Activated naive CD4-positive, alpha-beta T cell treated with anti-CD3 and anti-CD28 coated beads, Interleukin-2, amount 10 ng/mL, durations not matched to agents 7 days and 5 days (primary cell): ENCODE data around the gene ATF7IP.

Experiments used
- CTCF ChIA-PET: fragments of 350-600 bp; sonication (Branson Sonifier 250); formaldehyde crosslinking; loops from one replicate; lab custom pipeline; 2021; ENCODE audit warnings: antibody characterized with exemption; lab: Charles Lee
- DNase-seq: peaks from one replicate; pipeline ENCODE4 v3.0.0-alpha.2; 2020
- H3K27ac Mint-ChIP-seq: one replicate; pipeline ENCODE4 v1.8.0; 2021; ENCODE audit warnings: mild to moderate bottlenecking, moderate library complexity, mixed read lengths
- H3K27me3 Mint-ChIP-seq: one replicate; pipeline ENCODE4 v1.8.0; 2021; ENCODE audit warnings: mild to moderate bottlenecking, mixed read lengths
- H3K36me3 Mint-ChIP-seq: one replicate; pipeline ENCODE4 v1.8.0; 2021; ENCODE audit warnings: mixed read lengths
- H3K4me1 Mint-ChIP-seq: one replicate; pipeline ENCODE4 v1.8.0; 2021; ENCODE audit warnings: mixed read lengths
- H3K4me3 Mint-ChIP-seq: one replicate; pipeline ENCODE4 v1.8.0; 2021; ENCODE audit warnings: mild to moderate bottlenecking, moderate library complexity, mixed read lengths
- H3K9me3 Mint-ChIP-seq: one replicate; pipeline ENCODE4 v1.8.0; 2021; ENCODE audit warnings: mixed read lengths

The ATF7IP gene

GRCh38 chr12:14410177-14410576 is 44.7 kb downstream of the ATF7IP start:
- CTCF ChIA-PET = interaction anchor here (1.0 kb wide), 1 partner anchor 38 kb away, joined by 3 read pairs; no protein-coding TSS in a partner anchor
- Mint-ChIP-seq H3K36me3 (peaks cover 39% of the 10 kb centered on the region), H3K4me3 (no peak overlapping the region), H3K4me1 (peaks cover 51% of the 10 kb centered on the region), H3K27ac (no peak overlapping the region), H3K27me3 (no peaks in the 10 kb centered on the region), H3K9me3 (peaks cover 14% of the 10 kb centered on the region)
- no peak for DNase-seq

DNA sequence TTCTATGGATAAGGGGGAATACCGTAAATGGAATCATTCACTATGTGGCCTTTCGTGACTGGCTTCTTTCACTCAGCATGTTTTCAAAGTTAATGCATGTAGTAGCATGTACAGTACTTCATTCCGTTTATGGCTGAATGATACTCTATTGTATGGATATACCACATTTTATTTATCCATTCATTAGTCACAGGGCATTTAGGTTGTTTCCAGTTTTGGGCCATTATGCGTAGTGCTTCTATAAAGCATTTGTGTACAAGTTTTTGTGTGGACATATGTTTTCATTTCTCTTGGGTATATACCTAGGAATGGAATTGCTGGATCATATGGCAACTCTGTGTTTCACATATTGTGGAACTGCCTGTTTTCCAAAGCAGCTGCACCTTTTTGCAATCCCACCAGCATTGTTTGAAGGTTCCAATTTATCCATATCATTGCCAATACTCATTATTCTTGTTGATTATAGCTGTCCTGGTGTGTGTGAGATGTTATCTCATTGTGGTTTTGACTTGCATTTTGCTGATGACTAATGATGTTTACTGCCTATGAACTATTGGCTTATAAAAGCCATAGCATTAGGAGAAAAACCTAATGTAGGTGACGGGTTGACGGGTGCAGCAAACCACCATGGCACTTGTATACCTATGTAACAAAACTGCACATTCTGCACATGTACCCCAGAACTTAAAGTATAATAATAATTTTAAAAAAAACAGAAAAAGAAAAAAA is 45.5 kb downstream of the ATF7IP start:
- DNase-seq = peak; percentile 36
- CTCF ChIA-PET = interaction anchor here (0.8 to 1.0 kb wide), 2 partner anchors 7 to 39 kb away, joined by 3 read pairs; no protein-coding TSS in a partner anchor
- Mint-ChIP-seq H3K27me3 (no peaks in the 10 kb centered on the region), H3K4me3 (no peak overlapping the region), H3K9me3 (peaks cover 11% of the 10 kb centered on the region), H3K36me3 (peaks cover 34% of the 10 kb centered on the region), H3K4me1 (peaks cover 50% of the 10 kb centered on the region), H3K27ac (peak overlapping the region; percentile 13)

GRCh38 chr12:14416658-14417057 is 51.2 kb downstream of the ATF7IP start:
- peaks cover 36% of the 10 kb centered on the region for H3K36me3 Mint-ChIP-seq
- CTCF ChIA-PET = interaction anchor here (0.7 to 3.0 kb wide), 8 partner anchors 14 to 179 kb away, joined by 3 to 17 read pairs (median 11); partner anchors contain the start of gene ATF7IP
- H3K9me3 Mint-ChIP-seq = peaks cover 22% of the 10 kb centered on the region
- peaks cover 59% of the 10 kb centered on the region for H3K4me1 Mint-ChIP-seq
- peak overlapping the region; percentile 73 for H3K27ac Mint-ChIP-seq
- H3K4me3 Mint-ChIP-seq = no peak overlapping the region
- DNase-seq = peak; percentile 47
- H3K27me3 Mint-ChIP-seq = no peaks in the 10 kb centered on the region

- peaks cover 30% of the 10 kb centered on the region for H3K9me3 Mint-ChIP-seq
- CTCF ChIA-PET = interaction anchor here (0.5 to 3.0 kb wide), 9 partner anchors 31 to 200 kb away, joined by 3 to 17 read pairs (median 6); partner anchors contain the start of gene ATF7IP
- peak overlapping the region; percentile 67 for H3K4me3 Mint-ChIP-seq
- H3K27ac Mint-ChIP-seq = peak overlapping the region; percentile 92
- peak; percentile 84 for DNase-seq
- H3K4me1 Mint-ChIP-seq = peaks cover 55% of the 10 kb centered on the region
- no peaks in the 10 kb centered on the region for H3K27me3 Mint-ChIP-seq
- H3K36me3 Mint-ChIP-seq = peaks cover 39% of the 10 kb centered on the region
Observed at GRCh38 chr12:14417715-14418114, 52.2 kb downstream of the ATF7IP start.

GRCh38 chr12:14418451-14418890 is 53.0 kb downstream of the ATF7IP start:
- no peak for DNase-seq
- Mint-ChIP-seq H3K36me3 (peaks cover 41% of the 10 kb centered on the region), H3K9me3 (peaks cover 32% of the 10 kb centered on the region), H3K4me3 (peak overlapping the region; percentile 35), H3K27ac (peak overlapping the region; percentile 82), H3K4me1 (peaks cover 52% of the 10 kb centered on the region), H3K27me3 (no peaks in the 10 kb centered on the region)
- CTCF ChIA-PET = interaction anchor here (0.9 to 3.0 kb wide), 8 partner anchors 32 to 180 kb away, joined by 3 to 17 read pairs (median 9); partner anchors contain the start of gene ATF7IP

DNA sequence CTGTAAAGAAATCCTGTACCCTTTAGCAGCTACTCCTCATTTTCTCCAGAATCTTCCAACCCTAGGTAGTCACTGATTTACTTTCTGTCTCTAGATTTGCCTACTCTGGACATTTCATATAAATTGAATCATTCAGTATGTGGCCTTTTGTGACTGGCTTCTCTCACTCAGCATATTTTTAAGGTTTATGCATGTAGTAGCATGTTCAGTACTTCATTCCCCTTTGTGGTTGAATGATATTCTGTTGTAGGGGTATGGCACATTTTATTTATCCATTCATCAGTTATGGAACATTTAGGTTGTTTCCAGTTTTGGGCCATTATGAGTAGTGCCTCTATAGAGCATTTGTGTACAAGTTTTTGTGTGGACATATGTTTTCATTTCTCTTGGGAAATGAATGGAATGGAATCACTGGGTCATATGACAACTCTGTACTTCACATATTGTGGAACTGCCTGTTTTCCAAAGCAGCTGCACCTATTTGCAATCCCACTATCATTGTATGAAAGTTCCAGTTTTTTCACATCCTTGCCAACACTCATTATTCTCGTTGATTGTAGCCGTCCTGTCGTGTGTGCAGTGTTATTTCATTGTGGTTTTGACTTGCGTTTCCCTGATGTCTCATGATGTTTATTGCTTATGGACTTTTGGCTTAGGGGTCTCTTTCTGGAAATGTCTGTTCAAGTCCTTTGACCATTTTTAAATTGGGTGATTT is 57.2 kb downstream of the ATF7IP start:
- CTCF ChIA-PET = interaction anchor here (2.1 to 4.1 kb wide), 2 partner anchors 31 to 184 kb away, joined by 5 to 18 read pairs; no protein-coding TSS in a partner anchor
- H3K4me3 Mint-ChIP-seq = no peak overlapping the region
- no peak for DNase-seq
- H3K27me3 Mint-ChIP-seq = no peaks in the 10 kb centered on the region
- H3K27ac Mint-ChIP-seq = no peak overlapping the region
- peaks cover 37% of the 10 kb centered on the region for H3K4me1 Mint-ChIP-seq
- peaks cover 41% of the 10 kb centered on the region for H3K9me3 Mint-ChIP-seq
- peaks cover 67% of the 10 kb centered on the region for H3K36me3 Mint-ChIP-seq

- CTCF ChIA-PET = interaction anchor here (1.2 kb wide), 1 partner anchor 30 kb away, joined by 4 read pairs; no protein-coding TSS in a partner anchor
- peaks cover 42% of the 10 kb centered on the region for H3K4me1 Mint-ChIP-seq
- peaks cover 83% of the 10 kb centered on the region for H3K36me3 Mint-ChIP-seq
- H3K27ac Mint-ChIP-seq = no peak overlapping the region
- H3K4me3 Mint-ChIP-seq = no peak overlapping the region
- no peak for DNase-seq
- peaks cover 45% of the 10 kb centered on the region for H3K9me3 Mint-ChIP-seq
- H3K27me3 Mint-ChIP-seq = no peaks in the 10 kb centered on the region
Observed at GRCh38 chr12:14424545-14424944, 59.1 kb downstream of the ATF7IP start.

DNA sequence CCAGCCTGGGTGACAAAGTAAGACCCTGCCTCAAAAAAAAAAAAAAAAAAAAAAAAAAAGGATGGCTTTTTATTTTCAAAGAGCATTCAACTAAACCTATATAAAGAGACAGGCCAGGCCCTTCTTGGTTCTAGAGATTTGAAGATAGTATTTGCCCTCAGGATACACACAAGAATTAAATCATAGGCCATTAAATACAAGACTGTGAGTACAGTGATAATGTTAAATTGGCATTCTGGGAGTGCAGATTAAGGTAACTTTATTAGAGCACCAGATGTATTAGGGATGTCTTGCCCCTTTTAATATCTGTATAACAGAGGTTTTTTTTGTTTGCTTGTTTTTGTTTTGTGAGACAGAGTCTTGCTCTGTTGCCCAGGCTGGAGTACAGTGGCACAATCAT is 61.3 kb downstream of the ATF7IP start:
- peaks cover 35% of the 10 kb centered on the region for H3K4me1 Mint-ChIP-seq
- H3K27me3 Mint-ChIP-seq = no peaks in the 10 kb centered on the region
- peaks cover 81% of the 10 kb centered on the region for H3K36me3 Mint-ChIP-seq
- DNase-seq = no peak
- peaks cover 37% of the 10 kb centered on the region for H3K9me3 Mint-ChIP-seq
- H3K4me3 Mint-ChIP-seq = no peak overlapping the region
- CTCF ChIA-PET = no interaction called here
- peak overlapping the region; percentile 34 for H3K27ac Mint-ChIP-seq

DNA sequence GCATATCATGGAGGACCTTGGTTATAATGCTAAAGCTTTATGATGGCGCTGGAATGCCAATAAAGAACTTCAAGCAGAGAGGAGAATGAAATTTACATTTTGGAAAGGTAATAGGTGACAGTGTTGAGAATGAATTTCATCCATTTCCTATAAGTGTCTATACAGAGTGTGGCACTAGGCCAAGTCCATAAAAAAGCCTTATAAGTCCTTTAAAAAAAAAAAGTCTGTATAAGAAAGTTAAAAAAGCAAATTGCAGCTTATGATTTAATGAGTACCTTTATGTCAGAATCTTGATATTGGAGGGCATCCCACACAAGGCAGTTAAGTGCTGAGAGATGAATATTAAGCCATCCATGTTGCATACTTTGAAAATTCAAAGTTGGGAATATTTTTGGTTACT is 62.4 kb downstream of the ATF7IP start:
- H3K4me1 Mint-ChIP-seq = peaks cover 36% of the 10 kb centered on the region
- CTCF ChIA-PET = interaction anchor here (0.8 to 1.3 kb wide), 3 partner anchors 15 to 190 kb away, joined by 3 read pairs; partner anchors contain the start of gene ATF7IP
- H3K4me3 Mint-ChIP-seq = no peak overlapping the region

DNA sequence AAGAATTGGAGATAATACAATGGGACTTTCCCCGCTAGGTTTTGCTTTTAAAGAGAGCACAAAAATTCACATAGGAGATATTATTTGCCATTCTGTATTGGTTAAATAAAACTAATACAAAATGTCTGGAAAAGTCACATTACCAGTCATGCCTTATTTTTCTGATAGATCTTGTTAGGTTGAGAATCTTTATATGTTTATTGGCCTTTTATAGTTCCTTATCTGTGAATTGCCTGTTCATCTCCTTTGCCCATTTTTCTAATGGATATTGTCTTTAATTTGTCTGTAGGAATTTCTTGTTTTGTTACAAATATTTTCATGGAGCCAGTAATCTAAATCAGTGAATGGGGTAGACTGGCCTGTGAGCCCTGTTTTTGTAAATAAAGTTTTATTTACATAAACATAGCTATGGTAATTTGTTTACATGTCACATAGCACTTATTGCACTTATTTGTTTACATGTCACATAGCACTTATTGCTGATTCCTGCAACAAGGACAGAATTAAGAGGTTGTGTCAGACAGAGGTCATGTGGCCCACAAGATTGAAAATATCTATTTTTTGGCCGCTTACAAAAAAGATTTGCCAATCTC is 65.0 kb downstream of the ATF7IP start:
- Mint-ChIP-seq H3K4me1 (peaks cover 26% of the 10 kb centered on the region), H3K36me3 (peaks cover 64% of the 10 kb centered on the region), H3K4me3 (no peak overlapping the region), H3K27me3 (no peaks in the 10 kb centered on the region), H3K27ac (no peak overlapping the region), H3K9me3 (peaks cover 12% of the 10 kb centered on the region)
- CTCF ChIA-PET = no interaction called here
- no peak for DNase-seq

More for the DNA sequence above, 62.4 kb downstream of the ATF7IP start:
- Mint-ChIP-seq H3K27me3 (no peaks in the 10 kb centered on the region), H3K36me3 (peaks cover 76% of the 10 kb centered on the region), H3K27ac (no peak overlapping the region), H3K9me3 (peaks cover 28% of the 10 kb centered on the region)
- DNase-seq = no peak

DNA sequence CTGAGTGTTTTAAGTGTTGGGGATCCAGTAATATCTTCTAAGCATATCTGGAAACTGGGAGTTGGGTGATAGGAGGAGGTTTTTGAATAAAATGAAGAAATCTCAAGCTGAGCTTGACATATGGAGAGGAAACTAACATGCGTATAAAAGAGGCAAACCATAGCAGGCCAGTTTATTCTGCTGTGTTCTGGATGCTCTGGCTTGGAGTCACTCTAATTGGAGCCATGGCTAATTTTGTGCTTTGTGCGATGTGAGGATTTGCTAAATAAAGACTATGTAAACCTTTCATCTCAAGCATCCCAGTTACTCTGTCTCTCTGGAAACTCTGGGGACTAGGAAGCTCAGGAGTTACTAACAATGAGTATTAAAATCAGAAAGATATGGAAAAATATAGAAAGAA is 66.5 kb downstream of the ATF7IP start:
- Mint-ChIP-seq H3K36me3 (peaks cover 65% of the 10 kb centered on the region), H3K27ac (no peak overlapping the region), H3K4me1 (peaks cover 26% of the 10 kb centered on the region), H3K9me3 (peaks cover 12% of the 10 kb centered on the region), H3K4me3 (no peak overlapping the region), H3K27me3 (no peaks in the 10 kb centered on the region)
- CTCF ChIA-PET = interaction anchor here (1.5 kb wide), 1 partner anchor 194 kb away, joined by 4 read pairs; no protein-coding TSS in a partner anchor
- DNase-seq = no peak

DNA sequence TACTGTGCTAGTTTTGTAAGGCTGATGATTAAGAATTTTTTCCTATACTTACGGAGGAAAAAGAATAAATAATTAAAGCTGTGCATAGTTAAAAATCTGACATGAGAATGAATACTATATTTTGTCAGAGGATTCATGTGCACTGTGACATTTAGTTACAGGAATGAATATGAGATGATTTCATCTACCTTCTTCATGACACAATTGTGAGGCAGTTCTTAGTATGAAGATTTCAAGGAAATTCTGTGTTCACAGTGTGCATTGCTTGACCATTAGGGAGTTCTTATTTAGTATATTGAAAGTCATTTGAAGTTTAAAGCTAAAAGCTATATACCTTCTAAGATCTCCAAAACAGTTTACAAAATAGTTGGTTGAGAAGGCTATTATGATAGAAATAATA is 70.1 kb downstream of the ATF7IP start:
- Mint-ChIP-seq H3K27me3 (no peaks in the 10 kb centered on the region), H3K4me1 (peaks cover 8% of the 10 kb centered on the region), H3K4me3 (no peak overlapping the region), H3K36me3 (peaks cover 59% of the 10 kb centered on the region), H3K9me3 (peaks cover 1% of the 10 kb centered on the region), H3K27ac (no peak overlapping the region)
- CTCF ChIA-PET = interaction anchor here (0.9 to 1.9 kb wide), 2 partner anchors 19 to 198 kb away, joined by 3 to 5 read pairs; no protein-coding TSS in a partner anchor
- no peak for DNase-seq

DNA sequence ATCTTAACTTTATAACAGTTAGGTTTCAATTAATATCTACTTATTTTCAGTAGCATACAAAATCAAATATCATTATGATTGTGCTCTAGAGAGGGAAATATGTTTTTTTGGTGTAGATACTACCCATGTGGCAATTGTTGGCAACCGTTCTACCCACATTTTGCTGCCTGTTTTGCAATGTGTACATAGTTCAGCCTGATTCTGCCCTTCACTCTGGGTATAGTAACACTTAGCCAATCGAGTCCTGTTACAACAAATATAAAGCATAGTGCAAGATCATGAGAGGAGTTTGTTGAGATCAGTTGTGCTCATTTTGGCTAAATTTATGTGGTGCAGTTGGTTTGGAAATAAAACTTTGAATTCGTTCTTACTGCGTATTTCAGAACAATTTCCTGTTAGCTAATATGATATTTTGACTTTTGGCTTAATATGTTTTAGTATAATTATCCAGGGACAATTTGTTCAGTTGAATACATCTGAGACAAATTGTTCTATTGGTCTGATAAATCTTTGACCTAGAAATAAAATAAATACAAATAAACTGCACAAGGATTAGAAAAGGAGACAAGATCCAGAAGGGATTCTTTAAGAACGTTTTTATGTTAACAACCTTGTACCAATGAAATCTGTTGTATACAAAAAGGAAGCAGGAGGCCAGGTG is 76.9 kb downstream of the ATF7IP start:
- Mint-ChIP-seq H3K4me1 (no peaks in the 10 kb centered on the region), H3K9me3 (no peaks in the 10 kb centered on the region), H3K36me3 (peaks cover 70% of the 10 kb centered on the region), H3K27ac (no peak overlapping the region), H3K4me3 (no peak overlapping the region), H3K27me3 (no peaks in the 10 kb centered on the region)
- no peak for DNase-seq
- CTCF ChIA-PET = no interaction called here
